ENCODE measurements around the gene LRRC34.

GRCh38 chr3:169846458-169847193 is 33.9 kb upstream of the LRRC34 start:
- TF ChIP-seq CTCF (IDR thresholded peaks at IDR 0.05; ENCODE audit: poor library complexity) (no peak), EZH2phosphoT487 (IDR thresholded peaks at IDR 0.05; ENCODE audit: low read depth, severe bottlenecking, unreplicated experiment) (no peak)
